Naive thymus-derived CD4-positive, alpha-beta T cell (primary cell): ENCODE results near the gene UXT. TPM values are rescaled to one million over a fixed set of nuclear protein-coding genes. Genes with fewer than 3 reads are reported as not detected.

Experiments used
- ATAC-seq: fragments of 150-1000 bp; cut with Tn5 transposase; 2 replicates; pipeline ENCODE4 v1.10.0; 2021; ENCODE audit warnings: mild to moderate bottlenecking, moderate library complexity
- CTCF ChIA-PET: fragments of 350-600 bp; sonication (Branson Sonifier 250); formaldehyde crosslinking; loops from one replicate; lab custom pipeline; 2021; ENCODE audit warnings: antibody characterized with exemption; lab: Charles Lee
- POLR2A ChIA-PET: fragments of 350-600 bp; sonication (Branson Sonifier 250); formaldehyde crosslinking; loops from one replicate; lab custom pipeline; 2021; ENCODE audit warnings: antibody characterized with exemption, inconsistent platforms; lab: Charles Lee
- DNase-seq, 9 donors: peaks; one replicate each; pipeline versions ENCODE4 v3.0.0 to v3.0.0-alpha.2; 2020 to 2022; ENCODE audit warnings: mixed read lengths in 1 of 9
- H3K27ac ChIP-seq: one replicate; pipeline ENCODE4 v1.7.0; 2013; ENCODE audit warnings: mild to moderate bottlenecking, low read depth, low read length, moderate library complexity
- H3K27me3 ChIP-seq, 2 donors: one replicate each; pipeline ENCODE4 v1.7.0; 2013; ENCODE audit warnings: low read length in 2 of 2, mild to moderate bottlenecking in 2 of 2, moderate library complexity in 2 of 2; ENCODE audit not compliant: control insufficient read depth in 2 of 2, insufficient read depth in 2 of 2
- H3K36me3 ChIP-seq, 3 experiments: 1 replicate in 2 of 3; 2 replicates in 1 of 3; pipeline ENCODE4 v1.7.0; 2013; ENCODE audit warnings: low read length in 3 of 3, mild to moderate bottlenecking in 3 of 3, moderate library complexity in 1 of 3; ENCODE audit not compliant: insufficient read depth in 3 of 3, control insufficient read depth in 2 of 3
- H3K4me1 ChIP-seq, 2 donors: one replicate each; pipeline ENCODE4 v1.7.0; 2013; ENCODE audit warnings: low read length in 2 of 2, mild to moderate bottlenecking in 2 of 2, moderate library complexity in 1 of 2; ENCODE audit not compliant: control insufficient read depth in 2 of 2, insufficient read depth in 2 of 2
- H3K4me3 ChIP-seq: 2 replicates; pipeline ENCODE4 v1.7.0; 2013; ENCODE audit warnings: mild to moderate bottlenecking, low read length
- H3K9me3 ChIP-seq, 3 experiments: 1 replicate in 2 of 3; 2 replicates in 1 of 3; pipeline ENCODE4 v1.7.0; 2013; ENCODE audit warnings: low read length in 3 of 3; ENCODE audit not compliant: control insufficient read depth in 2 of 3
- H3K27ac Mint-ChIP-seq, 9 donors: one replicate each; pipeline ENCODE4 v1.8.0; 2020 to 2022; ENCODE audit warnings: mixed read lengths in 9 of 9, mild to moderate bottlenecking in 8 of 9, moderate library complexity in 5 of 9, inconsistent platforms in 2 of 9
- H3K27me3 Mint-ChIP-seq, 5 donors: one replicate each; pipeline ENCODE4 v1.8.0; 2021 to 2022; ENCODE audit warnings: mixed read lengths in 5 of 5, mild to moderate bottlenecking in 1 of 5
- H3K36me3 Mint-ChIP-seq, 5 donors: one replicate each; pipeline ENCODE4 v1.8.0; 2020 to 2022; ENCODE audit warnings: mixed read lengths in 5 of 5, mild to moderate bottlenecking in 3 of 5, inconsistent platforms in 1 of 5
- H3K4me1 Mint-ChIP-seq, 7 donors: one replicate each; pipeline ENCODE4 v1.8.0; 2020 to 2022; ENCODE audit warnings: mixed read lengths in 7 of 7, mild to moderate bottlenecking in 3 of 7, inconsistent platforms in 1 of 7
- H3K4me3 Mint-ChIP-seq, 10 donors: one replicate each; pipeline ENCODE4 v1.8.0; 2020 to 2022; ENCODE audit warnings: mild to moderate bottlenecking in 10 of 10, mixed read lengths in 10 of 10, moderate library complexity in 6 of 10, inconsistent platforms in 2 of 10
- H3K9me3 Mint-ChIP-seq, 11 donors: one replicate each; pipeline ENCODE4 v1.8.0; 2020 to 2022; ENCODE audit warnings: mixed read lengths in 11 of 11, mild to moderate bottlenecking in 4 of 11, inconsistent platforms in 1 of 11, moderate library complexity in 1 of 11
- intact Hi-C, 2 donors: fragments of 100-400 bp; cut with micrococcal nuclease; formaldehyde crosslinking; loops; one replicate each; pipeline ENCODE4 v1.15.1; 2023
- polyA plus RNA-seq, 2 donors: library from polyadenylated mRNA; unstranded; fragments of 300-500 nt; fragmentation: Illumina TruSeq; gene quantifications; one replicate each; pipeline ENCODE4 v1.2.3, GENCODE V29; 2021
- total RNA-seq, 6 experiments: library from RNA in 5 of 6; stranded (reverse) in 5 of 6; gene quantifications; 1 replicate in 5 of 6; 2 replicates in 1 of 6; pipeline ENCODE4 v1.2.3 and lab custom pipeline; 2021 to 2026

UXT gene
- total and polyA plus RNA-seq, 7 experiments from 2014 or later, result 160 to 408 (median 223) TPM

DNA sequence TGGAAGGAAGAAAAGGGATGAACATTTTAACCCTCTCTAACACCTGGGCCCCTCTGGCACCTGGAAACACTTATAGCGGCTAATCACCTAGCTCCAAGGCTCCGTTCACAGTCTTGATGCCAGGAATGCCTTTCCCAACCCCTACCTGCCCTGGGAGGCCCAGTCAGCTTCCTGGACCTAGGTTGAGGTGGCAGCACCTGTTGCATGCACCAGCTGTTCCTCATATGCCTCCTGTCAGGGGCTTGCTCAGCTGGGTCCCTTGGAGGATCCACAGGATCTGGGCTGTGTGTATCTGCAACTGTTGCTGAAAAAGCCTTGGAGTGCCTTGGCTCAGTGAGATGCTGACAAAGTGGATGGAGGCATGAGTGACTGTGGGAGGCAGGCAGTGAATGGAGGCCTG lies 33.6 kb downstream of the UXT start:
- Histone ChIP-seq H3K4me3 (no peak overlapping the region), H3K36me3 (peaks cover 0 to 4% (median 0%) of the 10 kb centered on the region in 3 experiments), H3K27me3 (no peaks in the 10 kb centered on the region), H3K9me3 (no peaks in the 10 kb centered on the region), H3K27ac (no peak overlapping the region), H3K4me1 (peaks cover under 1 to 3% of the 10 kb centered on the region in 2 donors)
- ATAC-seq (no peak), DNase-seq (no peak)
- Mint-ChIP-seq H3K4me1 (peaks cover 0 to 39% (median 27%) of the 10 kb centered on the region in 7 donors), H3K27ac (peak overlapping the region in 1 of 9 donors; percentile 51), H3K9me3 (peaks cover 0 to 4% (median 0%) of the 10 kb centered on the region in 11 donors), H3K36me3 (peaks cover 0 to 9% (median 0%) of the 10 kb centered on the region in 5 donors), H3K27me3 (peaks cover 0 to 27% (median 0%) of the 10 kb centered on the region in 5 donors), H3K4me3 (peak overlapping the region in 3 of 10 donors; percentile 6 to 42 (median 41))
- intact Hi-C loops, result no loop called here
- ChIA-PET CTCF (interaction anchor here (1.6 kb wide), 1 partner anchor 84 kb away, joined by 3 read pairs; no protein-coding TSS in a partner anchor), POLR2A (interaction anchor here (1.0 to 2.8 kb wide), 2 partner anchors 12 to 29 kb away, joined by 3 to 9 read pairs; no protein-coding TSS in a partner anchor)

DNA sequence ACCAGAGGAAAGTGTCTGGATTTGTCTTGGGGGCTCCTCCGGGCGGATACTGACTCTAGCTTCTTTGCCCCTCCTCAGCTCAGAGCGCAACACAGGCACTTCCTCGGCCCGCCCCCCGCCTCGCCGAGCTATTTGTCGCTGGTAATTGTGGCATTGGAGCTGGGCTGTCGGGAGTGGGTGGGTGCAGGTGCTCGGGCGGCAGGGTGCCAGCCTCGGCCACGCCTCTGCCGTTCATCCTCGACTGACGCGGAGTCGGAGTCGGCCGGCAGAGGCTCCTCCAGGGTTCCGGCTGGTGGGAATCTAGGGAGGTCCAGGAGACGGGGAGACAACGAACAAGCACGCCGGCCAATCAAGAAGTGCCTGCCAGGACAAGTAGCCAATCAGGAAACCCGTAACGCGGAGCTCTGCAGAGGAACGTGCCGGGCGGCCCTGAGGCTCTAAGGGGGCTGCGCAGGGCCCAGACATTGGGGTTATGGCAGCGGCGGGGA lies 35.4 kb downstream of the UXT start:
- Mint-ChIP-seq H3K27me3 (peaks cover 0 to 36% (median 3%) of the 10 kb centered on the region in 5 donors), H3K9me3 (peaks cover 0 to 2% (median 0%) of the 10 kb centered on the region in 11 donors), H3K36me3 (peaks cover 0 to 9% (median 0%) of the 10 kb centered on the region in 5 donors), H3K4me3 (peak overlapping the region; percentile 75 to 92 (median 86)), H3K27ac (peak overlapping the region in 5 of 9 donors; percentile 23 to 83 (median 77)), H3K4me1 (peaks cover 0 to 44% (median 18%) of the 10 kb centered on the region in 7 donors)
- Histone ChIP-seq H3K4me3 (peak overlapping the region; percentile 55), H3K9me3 (no peaks in the 10 kb centered on the region), H3K36me3 (peaks cover 0 to 4% (median 0%) of the 10 kb centered on the region in 3 experiments), H3K27ac (peak overlapping the region; percentile 41), H3K27me3 (no peaks in the 10 kb centered on the region), H3K4me1 (peaks cover 4% of the 10 kb centered on the region in 2 donors)
- ATAC-seq (peak; percentile 51), DNase-seq (peak in 7 of 9 donors; percentile 47 to 64 (median 56))
- ChIA-PET CTCF (interaction anchor here (1.6 kb wide), 1 partner anchor 82 kb away, joined by 3 read pairs; no protein-coding TSS in a partner anchor), POLR2A (interaction anchor here (0.6 to 2.8 kb wide), 10 partner anchors 13 to 1567 kb away, joined by 3 to 9 read pairs (median 4); partner anchors contain the start of genes TBC1D25 and TIMP1)
- intact Hi-C loops, result loop anchor here (1.0 to 5.0 kb wide), 3 partner anchors 27 to 431 kb away; partner anchors contain the start of genes ELK1 (in 1 of the 2), TIMP1 (in 1 of the 2) and UBA1 (in 1 of the 2)

DNA sequence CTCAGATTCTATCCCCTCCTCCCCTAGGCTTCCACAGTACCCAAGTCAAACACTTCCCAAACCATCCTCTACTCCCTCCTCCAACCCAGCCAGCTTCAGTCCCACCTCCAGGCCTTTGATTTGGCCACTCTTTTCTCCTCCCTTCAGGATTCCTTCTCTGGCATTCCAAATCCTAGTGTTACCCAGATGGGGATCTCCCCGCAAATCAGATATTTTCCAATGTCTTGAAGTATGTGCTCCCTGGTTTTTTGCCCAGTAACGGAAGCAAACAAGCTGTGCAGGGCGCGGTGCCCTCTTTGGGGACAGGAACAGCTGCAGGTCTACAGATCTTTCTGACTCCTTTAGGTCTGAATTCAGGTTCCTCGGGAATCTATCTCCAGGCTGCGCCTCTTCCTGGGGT lies 37.1 kb downstream of the UXT start:
- intact Hi-C loops, result loop anchor here (5.0 kb wide), 2 partner anchors 40 to 430 kb away; partner anchors contain the start of genes TIMP1 (in 1 of the 2) and UBA1 (in 1 of the 2)
- Histone ChIP-seq H3K4me3 (no peak overlapping the region), H3K27me3 (no peaks in the 10 kb centered on the region), H3K4me1 (peaks cover 4% of the 10 kb centered on the region in 2 donors), H3K27ac (no peak overlapping the region), H3K9me3 (no peaks in the 10 kb centered on the region), H3K36me3 (peaks cover 0 to 4% (median 0%) of the 10 kb centered on the region in 3 experiments)
- Mint-ChIP-seq H3K4me3 (no peak overlapping the region), H3K9me3 (peaks cover 0 to 6% (median 0%) of the 10 kb centered on the region in 11 donors), H3K27ac (no peak overlapping the region), H3K36me3 (peaks cover 0 to 7% (median 0%) of the 10 kb centered on the region in 5 donors), H3K27me3 (peaks cover 0 to 52% (median 3%) of the 10 kb centered on the region in 5 donors), H3K4me1 (peaks cover 0 to 43% (median 13%) of the 10 kb centered on the region in 7 donors)
- no peak for DNase-seq
- POLR2A ChIA-PET, result no interaction called here
- CTCF ChIA-PET, result no interaction called here
- no peak for ATAC-seq

DNA sequence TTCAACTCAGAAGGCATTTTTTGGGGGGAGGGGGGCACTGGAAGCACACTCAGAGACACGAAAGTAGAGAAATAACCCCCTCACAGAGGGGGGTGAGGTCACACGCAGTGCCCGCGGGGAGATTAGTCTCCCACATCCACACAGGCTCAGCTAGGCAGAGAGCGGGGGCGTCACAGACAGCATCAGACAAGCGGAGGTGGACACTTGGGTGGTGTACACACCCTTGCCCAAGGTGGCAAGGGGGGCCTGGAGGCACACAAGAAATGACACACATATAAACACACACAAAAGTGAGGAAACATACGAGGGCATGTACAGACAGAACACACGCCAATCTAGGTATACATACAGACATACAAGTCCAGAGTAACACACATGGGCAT lies 38.7 kb downstream of the UXT start:
- Histone ChIP-seq H3K36me3 (no peaks in the 10 kb centered on the region), H3K9me3 (no peaks in the 10 kb centered on the region), H3K4me1 (peaks cover 4% of the 10 kb centered on the region in 2 donors), H3K27me3 (no peaks in the 10 kb centered on the region), H3K4me3 (no peak overlapping the region), H3K27ac (no peak overlapping the region)
- CTCF ChIA-PET, result no interaction called here
- H3K4me1 Mint-ChIP-seq, result peaks cover 0 to 43% (median 13%) of the 10 kb centered on the region in 7 donors
- peaks cover 0 to 4% (median 0%) of the 10 kb centered on the region in 5 donors for H3K36me3 Mint-ChIP-seq
- intact Hi-C loops, result loop anchor here (1.0 to 5.0 kb wide), 4 partner anchors 38 to 428 kb away; partner anchors contain the start of genes ARAF (in 1 of the 2), TIMP1 (in 1 of the 2) and UBA1 (in 1 of the 2)
- ATAC-seq, result no peak
- peak overlapping the region in 1 of 9 donors; percentile 41 for H3K27ac Mint-ChIP-seq
- POLR2A ChIA-PET, result interaction anchor here (0.9 to 1.4 kb wide), 2 partner anchors 9 to 64 kb away, joined by 3 to 6 read pairs; partner anchors contain the start of gene CFP
- peak overlapping the region; percentile 8 to 71 (median 50) for H3K4me3 Mint-ChIP-seq
- peaks cover 0 to 6% (median 0%) of the 10 kb centered on the region in 11 donors for H3K9me3 Mint-ChIP-seq
- peaks cover 0 to 61% (median 3%) of the 10 kb centered on the region in 5 donors for H3K27me3 Mint-ChIP-seq
- DNase-seq, result no peak

DNA sequence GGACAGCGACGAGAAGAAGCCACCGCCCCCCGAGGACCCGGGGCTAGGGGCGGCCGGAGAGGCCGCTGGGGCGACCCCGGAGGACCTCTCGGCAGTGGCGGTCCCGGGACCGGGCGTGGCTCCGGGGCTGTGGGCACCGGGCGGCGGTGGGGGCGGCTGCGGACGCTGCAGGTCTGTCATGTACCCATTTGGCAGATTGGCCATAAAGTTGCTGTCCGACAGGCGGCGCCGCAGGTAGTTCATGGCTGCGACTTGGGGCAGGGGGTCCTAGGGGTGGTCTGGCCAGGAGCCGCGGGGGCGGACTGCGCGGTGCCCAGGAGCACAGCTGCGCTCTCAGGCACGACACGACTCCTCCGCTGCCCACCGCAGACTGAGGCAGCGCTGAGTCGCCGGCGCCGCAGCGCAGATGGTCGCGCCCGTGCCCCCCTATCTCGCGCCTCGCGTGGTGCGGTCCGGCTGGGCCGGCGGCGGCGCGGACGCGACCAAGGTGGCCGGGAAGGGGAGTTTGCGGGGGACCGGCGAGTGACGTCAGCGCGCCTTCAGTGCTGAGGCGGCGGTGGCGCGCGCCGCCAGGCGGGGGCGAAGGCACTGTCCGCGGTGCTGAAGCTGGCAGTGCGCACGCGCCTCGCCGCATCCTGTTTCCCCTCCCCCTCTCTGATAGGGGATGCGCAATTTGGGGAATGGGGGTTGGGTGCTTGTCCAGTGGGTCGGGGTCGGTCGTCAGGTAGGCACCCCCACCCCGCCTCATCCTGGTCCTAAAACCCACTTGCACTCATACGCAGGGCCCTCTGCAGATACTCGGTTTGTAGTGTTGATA lies 39.3 kb downstream of the UXT start, which contains the start of gene SYN1:
Gene SYN1 (minus strand): TSS at position 372 of the 817 bp plus-strand sequence. CDS start 129 bp downstream, at position 243.
- no peaks in the 10 kb centered on the region for H3K36me3 ChIP-seq
- ChIA-PET POLR2A (interaction anchor here (0.9 to 1.4 kb wide), 2 partner anchors 10 to 63 kb away, joined by 3 to 6 read pairs; partner anchors contain the start of gene CFP), CTCF (no interaction called here)
- H3K27ac ChIP-seq, result no peak within 1 kb of the TSS
- peak within 1 kb of the TSS; percentile 35 for H3K4me3 ChIP-seq
- Mint-ChIP-seq H3K27me3 (peaks cover 0 to 61% (median 3%) of the 10 kb centered on the region in 5 donors), H3K4me1 (peaks cover 0 to 38% (median 13%) of the 10 kb centered on the region in 7 donors), H3K27ac (peak within 1 kb of the TSS in 3 of 9 donors; percentile 32 to 63 (median 39)), H3K9me3 (peaks cover 0 to 6% (median 0%) of the 10 kb centered on the region in 11 donors), H3K36me3 (no peaks in the 10 kb centered on the region), H3K4me3 (peak within 1 kb of the TSS; percentile 49 to 76 (median 69))
- intact Hi-C loops, result loop anchor here (1.0 to 5.0 kb wide), 4 partner anchors 37 to 427 kb away; partner anchors contain the start of genes ARAF (in 1 of the 2), TIMP1 (in 1 of the 2) and UBA1 (in 1 of the 2)
- ATAC-seq (peak; percentile 96), DNase-seq (peak; percentile 66 to 84 (median 75))
- H3K9me3 ChIP-seq, result no peaks in the 10 kb centered on the region
- H3K4me1 ChIP-seq, result peaks cover 4% of the 10 kb centered on the region in 2 donors
- no peaks in the 10 kb centered on the region for H3K27me3 ChIP-seq
